OCI-LY7 (cell line): ENCODE results near the gene CNTN1.

Experiments used
- CTCF ChIP-seq: fragments of 200-600 bp; sonication (generic); conservative IDR thresholded peaks from 2 replicates; pipeline ENCODE4 v1.5.1; 2014; ENCODE audit warnings: mild to moderate bottlenecking, antibody characterized with exemption, low read length, moderate library complexity, mixed read lengths
- EZH2phosphoT487 ChIP-seq: fragments of 200-600 bp; sonication (generic); IDR thresholded peaks from 2 replicates; pipeline ENCODE4 v1.6.1; 2018; ENCODE audit warnings: low read depth, borderline replicate concordance, mild to moderate bottlenecking, mixed run types, antibody characterized with exemption, low read length, moderate library complexity, mixed read lengths

- TF ChIP-seq CTCF (no peak), EZH2phosphoT487 (no peak)
These were observed 47.5 kb upstream of the CNTN1 start for GRCh38 chr12:40644708-40645107.
